ENCODE results near the gene RRH. TPM values are rescaled to one million over a fixed set of nuclear protein-coding genes. Genes with fewer than 3 reads are reported as not detected.
"Not testable (repeated sequence)": the region's sequence is repeated elsewhere in the genome, so short reads cannot be mapped to it uniquely, and the experiment has no call there.

Gene RRH
- total RNA-seq, 2 experiments from 2014 or later, result 0.21 TPM; not detected in 1

DNA sequence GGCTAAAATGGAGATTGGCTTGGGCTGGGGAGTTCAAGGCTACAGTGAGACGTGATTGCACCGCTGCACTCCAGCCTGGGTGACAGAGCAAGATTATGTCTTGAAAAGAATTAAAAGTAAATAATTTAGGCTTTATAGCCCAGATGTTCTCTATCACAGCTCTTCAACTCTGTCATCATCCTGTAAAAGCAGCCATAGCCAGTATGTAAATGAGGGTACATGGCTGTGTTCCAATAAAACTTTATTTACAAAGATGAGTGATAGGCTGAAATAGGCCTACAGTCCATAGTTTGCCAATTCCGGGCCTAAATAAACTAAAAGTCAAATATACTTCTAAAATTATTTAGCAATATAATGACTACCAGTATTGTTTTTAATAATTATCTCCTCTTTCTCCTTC is 9.2 kb downstream of the RRH start:
- Mint-ChIP-seq H3K4me1 (no peaks in the 10 kb centered on the region), H3K9me3 (ENCODE audit: low read depth) (no peaks in the 10 kb centered on the region), H3K36me3 (ENCODE audit: low read depth) (peaks cover 12% of the 10 kb centered on the region), H3K27me3 (no peaks in the 10 kb centered on the region), H3K4me3 (no peak overlapping the region), H3K27ac (no peak overlapping the region)
- POLR2A ChIA-PET, result no interaction called here
- no peak for DNase-seq
- CTCF ChIA-PET, result interaction anchor here (0.6 to 1.0 kb wide), 2 partner anchors 143 to 1898 kb away, joined by 3 to 4 read pairs; no protein-coding TSS in a partner anchor
- intact Hi-C loops (cut with DNase I, micrococcal nuclease), result no loop called here
- no peak for ATAC-seq

DNA sequence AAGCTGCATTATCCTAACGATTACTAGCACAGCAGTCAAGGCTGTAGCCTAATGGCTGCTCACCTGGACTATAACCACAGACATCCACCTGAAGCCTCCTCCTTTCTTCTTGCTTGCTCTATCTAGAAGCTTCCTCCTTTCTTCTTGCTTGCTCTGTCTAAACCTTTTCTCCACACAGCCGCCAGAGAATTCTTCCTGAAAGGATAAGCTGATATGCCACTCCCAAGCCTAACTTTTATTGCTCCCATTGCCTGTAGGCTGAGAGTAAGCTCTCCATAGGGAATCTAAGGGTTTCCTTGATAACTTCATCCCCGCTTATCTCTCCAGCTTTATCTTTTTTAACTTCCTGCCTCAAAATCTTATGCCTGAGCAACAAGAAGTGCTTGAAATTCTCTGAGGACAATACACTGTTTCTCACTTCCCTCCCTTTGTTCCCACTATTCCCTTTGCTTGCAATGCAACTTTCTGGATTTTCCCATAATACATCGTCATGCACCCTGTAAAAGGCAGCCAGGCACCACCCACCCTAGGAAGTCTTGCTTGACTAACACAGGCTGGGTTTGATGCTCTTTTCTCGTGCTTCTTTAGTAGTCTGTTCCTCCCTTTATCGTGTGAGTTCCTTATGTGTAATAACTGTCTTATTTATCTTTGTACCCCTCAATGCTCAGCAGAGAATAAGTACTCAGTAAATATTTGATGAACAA is 18.8 kb downstream of the RRH start:
- Mint-ChIP-seq H3K27me3 (no peaks in the 10 kb centered on the region), H3K9me3 (ENCODE audit: low read depth) (no peaks in the 10 kb centered on the region), H3K36me3 (ENCODE audit: low read depth) (peaks cover 4% of the 10 kb centered on the region), H3K27ac (no peak overlapping the region), H3K4me1 (no peaks in the 10 kb centered on the region), H3K4me3 (no peak overlapping the region)
- ATAC-seq (no peak), DNase-seq (no peak)
- ChIA-PET POLR2A (interaction anchor here (0.7 kb wide), 1 partner anchor 191 kb away, joined by 3 read pairs; no protein-coding TSS in a partner anchor), CTCF (no interaction called here)
- intact Hi-C loops (cut with DNase I, micrococcal nuclease), result no loop called here

- ATAC-seq (no peak), DNase-seq (no peak)
- peaks cover under 1% of the 10 kb centered on the region for H3K4me1 Mint-ChIP-seq
- ChIA-PET POLR2A (no interaction called here), CTCF (interaction anchor here (1.2 kb wide), 1 partner anchor 15 kb away, joined by 3 read pairs; no protein-coding TSS in a partner anchor)
- H3K27ac Mint-ChIP-seq, result no peak within 1 kb of the TSS
- no peak within 1 kb of the TSS for H3K4me3 Mint-ChIP-seq
- no peaks in the 10 kb centered on the region for H3K9me3 Mint-ChIP-seq (ENCODE audit: low read depth)
- H3K27me3 Mint-ChIP-seq, result no peaks in the 10 kb centered on the region
- peaks cover under 1% of the 10 kb centered on the region for H3K36me3 Mint-ChIP-seq (ENCODE audit: low read depth)
- intact Hi-C loops (cut with DNase I, micrococcal nuclease), result no loop called here
Observed at GRCh38 chr4:109847896-109848442, 20.2 kb downstream of the RRH start, which contains the start of gene LRIT3. LRIT3 (plus strand) TSS chr4:109848107; CDS start chr4:109848202, 95 bp downstream.

- no peak for DNase-seq
- ChIA-PET POLR2A (no interaction called here), CTCF (interaction anchor here (1.2 kb wide), 1 partner anchor 15 kb away, joined by 3 read pairs; no protein-coding TSS in a partner anchor)
- H3K36me3 Mint-ChIP-seq (ENCODE audit: low read depth), result peaks cover 6% of the 10 kb centered on the region
- intact Hi-C loops (cut with DNase I, micrococcal nuclease), result no loop called here
- peaks cover 5% of the 10 kb centered on the region for H3K4me1 Mint-ChIP-seq
- no peak for ATAC-seq
- no peak overlapping the region for H3K27ac Mint-ChIP-seq
- no peaks in the 10 kb centered on the region for H3K27me3 Mint-ChIP-seq
- no peak overlapping the region for H3K4me3 Mint-ChIP-seq
- H3K9me3 Mint-ChIP-seq (ENCODE audit: low read depth), result no peaks in the 10 kb centered on the region
Observed at GRCh38 chr4:109848501-109848900, 20.7 kb downstream of the RRH start.

GRCh38 chr4:109850601-109851000 is 22.8 kb downstream of the RRH start:
- ATAC-seq (no peak), DNase-seq (no peak)
- H3K9me3 Mint-ChIP-seq (ENCODE audit: low read depth), result no peaks in the 10 kb centered on the region
- no peaks in the 10 kb centered on the region for H3K27me3 Mint-ChIP-seq
- H3K4me3 Mint-ChIP-seq, result no peak overlapping the region
- ChIA-PET CTCF (no interaction called here), POLR2A (no interaction called here)
- no peak overlapping the region for H3K27ac Mint-ChIP-seq
- peaks cover 5% of the 10 kb centered on the region for H3K4me1 Mint-ChIP-seq
- H3K36me3 Mint-ChIP-seq (ENCODE audit: low read depth), result peaks cover 6% of the 10 kb centered on the region
- intact Hi-C loops (cut with DNase I, micrococcal nuclease), result no loop called here

DNA sequence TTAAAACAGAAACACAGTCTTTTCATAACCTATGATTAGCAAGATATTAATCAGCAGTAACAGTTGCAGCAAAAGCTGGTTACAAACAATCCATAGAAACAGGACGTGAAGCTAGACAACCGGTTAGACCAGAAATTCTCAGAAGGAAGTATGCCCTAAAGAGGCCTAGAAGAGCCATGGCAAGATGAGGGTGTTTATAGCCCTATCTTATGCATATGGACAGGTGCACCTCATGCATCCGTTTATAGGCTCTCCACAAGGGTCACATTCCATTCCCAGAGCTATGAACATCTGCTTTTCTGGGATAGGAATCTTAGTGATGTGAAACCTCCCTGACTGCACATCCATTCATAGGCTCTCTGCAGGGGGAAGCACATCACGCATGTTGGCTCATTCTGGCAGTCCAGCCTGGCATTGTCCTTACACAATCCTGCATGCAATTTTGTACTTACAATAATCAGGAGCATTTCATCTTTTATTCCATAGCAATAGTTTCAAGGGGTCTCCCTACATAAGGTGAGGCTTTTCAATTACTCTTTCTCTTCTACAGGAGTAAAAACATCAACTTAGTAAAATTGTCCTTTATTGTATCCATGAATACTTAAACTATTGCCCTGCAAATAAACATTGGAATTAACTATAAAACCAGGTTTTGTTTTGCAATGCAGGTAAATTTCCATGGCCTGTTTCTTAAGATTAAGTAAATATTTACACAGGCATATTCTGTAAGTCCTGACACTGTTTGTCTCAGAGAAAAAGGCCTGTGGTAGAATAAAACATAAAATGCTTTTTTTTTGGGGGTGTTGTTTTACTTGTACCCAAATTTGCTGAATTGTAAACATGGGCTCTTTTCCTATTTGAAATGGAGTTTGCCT is 31.9 kb downstream of the RRH start:
- H3K4me3 Mint-ChIP-seq, DNase-seq, CTCF ChIA-PET, ATAC-seq, H3K27ac Mint-ChIP-seq, POLR2A ChIA-PET, H3K4me1 Mint-ChIP-seq, H3K27me3 Mint-ChIP-seq: not testable (repeated sequence)
- Mint-ChIP-seq H3K36me3 (ENCODE audit: low read depth) (peaks cover 16% of the 10 kb centered on the region), H3K9me3 (ENCODE audit: low read depth) (peaks cover 20% of the 10 kb centered on the region)
- intact Hi-C loops (cut with DNase I, micrococcal nuclease), result loop anchor here in 1 of 2 experiments (5.0 kb wide), 1 partner anchor 278 kb away; no protein-coding TSS in a partner anchor

DNA sequence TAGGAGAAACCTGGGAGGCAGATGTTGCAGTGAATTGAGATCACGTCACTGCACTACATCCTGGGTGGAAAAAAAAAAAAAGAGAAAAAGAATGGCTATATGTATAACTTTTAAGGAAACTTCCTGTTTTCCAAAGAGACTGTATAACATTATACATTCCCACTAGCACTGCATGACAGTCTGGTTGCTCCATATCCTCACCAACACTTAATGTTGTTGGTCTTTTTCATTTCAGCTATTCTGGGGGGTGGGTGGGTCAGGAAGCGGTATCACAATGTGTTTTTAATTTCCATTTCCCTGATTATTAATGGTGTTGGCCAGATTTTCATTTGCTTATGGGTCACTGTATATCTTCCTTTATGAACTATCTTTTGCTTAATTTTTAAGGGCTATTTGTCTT is 33.5 kb downstream of the RRH start:
- H3K36me3 Mint-ChIP-seq (ENCODE audit: low read depth), result peaks cover 9% of the 10 kb centered on the region
- CTCF ChIA-PET, result no interaction called here
- no peak overlapping the region for H3K4me3 Mint-ChIP-seq
- no peak for DNase-seq
- peaks cover 17% of the 10 kb centered on the region for H3K9me3 Mint-ChIP-seq (ENCODE audit: low read depth)
- POLR2A ChIA-PET, result no interaction called here
- no peak overlapping the region for H3K27ac Mint-ChIP-seq
- no peaks in the 10 kb centered on the region for H3K4me1 Mint-ChIP-seq
- H3K27me3 Mint-ChIP-seq, result no peaks in the 10 kb centered on the region
- no peak for ATAC-seq
- intact Hi-C loops (cut with DNase I, micrococcal nuclease), result no loop called here

DNA sequence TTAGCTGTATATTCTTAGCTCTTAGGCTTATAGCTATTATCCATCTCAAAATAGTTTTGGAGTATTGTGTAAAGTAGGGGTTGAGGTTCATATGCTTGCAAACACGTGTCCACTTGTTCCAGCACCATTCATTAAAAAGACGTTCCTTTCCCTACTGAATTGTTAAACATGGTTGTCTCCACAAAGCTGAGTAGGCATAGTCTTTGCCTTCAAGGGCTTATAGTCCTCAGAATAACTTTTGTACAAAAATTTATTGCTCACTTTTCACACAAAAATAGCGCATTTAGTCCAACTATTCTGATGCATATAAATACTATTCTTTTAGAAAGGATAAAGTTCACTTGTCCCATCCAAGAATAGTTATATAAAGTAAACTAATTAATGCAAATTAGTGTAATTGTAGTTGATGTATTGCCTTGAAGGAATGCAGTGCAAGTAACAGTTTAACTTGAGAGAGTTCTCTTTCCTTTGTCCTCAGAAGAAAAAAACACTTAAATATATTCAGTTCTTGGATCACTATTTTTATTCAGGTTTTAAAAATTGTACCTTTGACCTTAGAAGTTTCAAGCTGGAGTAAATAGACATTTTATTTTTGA is 34.2 kb downstream of the RRH start:
- Mint-ChIP-seq H3K27ac (no peak overlapping the region), H3K4me1 (no peaks in the 10 kb centered on the region), H3K36me3 (ENCODE audit: low read depth) (peaks cover 6% of the 10 kb centered on the region), H3K27me3 (no peaks in the 10 kb centered on the region), H3K9me3 (ENCODE audit: low read depth) (peaks cover 17% of the 10 kb centered on the region), H3K4me3 (no peak overlapping the region)
- ChIA-PET POLR2A (interaction anchor here (0.6 kb wide), 1 partner anchor 161 kb away, joined by 3 read pairs; no protein-coding TSS in a partner anchor), CTCF (interaction anchor here (0.7 kb wide), 1 partner anchor 29 kb away, joined by 3 read pairs; no protein-coding TSS in a partner anchor)
- intact Hi-C loops (cut with DNase I, micrococcal nuclease), result no loop called here
- no peak for ATAC-seq
- no peak for DNase-seq

GRCh38 chr4:109864134-109864533 is 36.4 kb downstream of the RRH start:
- H3K4me3 Mint-ChIP-seq, result no peak overlapping the region
- peaks cover 2% of the 10 kb centered on the region for H3K36me3 Mint-ChIP-seq (ENCODE audit: low read depth)
- POLR2A ChIA-PET, result interaction anchor here (0.6 kb wide), 2 partner anchors 453 to 1100 kb away, joined by 3 read pairs; no protein-coding TSS in a partner anchor
- ATAC-seq, result no peak
- intact Hi-C loops (cut with DNase I, micrococcal nuclease), result no loop called here
- DNase-seq, result no peak
- H3K9me3 Mint-ChIP-seq (ENCODE audit: low read depth), result peaks cover 13% of the 10 kb centered on the region
- H3K27ac Mint-ChIP-seq, result no peak overlapping the region
- no peaks in the 10 kb centered on the region for H3K27me3 Mint-ChIP-seq
- CTCF ChIA-PET, result interaction anchor here (1.4 kb wide), 2 partner anchors 9 to 16 kb away, joined by 3 to 5 read pairs; partner anchors contain the start of gene LRIT3
- no peaks in the 10 kb centered on the region for H3K4me1 Mint-ChIP-seq

GRCh38 chr4:109870061-109870460 is 42.3 kb downstream of the RRH start:
- ChIA-PET POLR2A (no interaction called here), CTCF (no interaction called here)
- Mint-ChIP-seq H3K27me3 (no peaks in the 10 kb centered on the region), H3K27ac (no peak overlapping the region), H3K36me3 (ENCODE audit: low read depth) (peaks cover 2% of the 10 kb centered on the region), H3K4me1 (no peaks in the 10 kb centered on the region), H3K4me3 (no peak overlapping the region), H3K9me3 (ENCODE audit: low read depth) (no peaks in the 10 kb centered on the region)
- intact Hi-C loops (cut with DNase I, micrococcal nuclease), result no loop called here
- DNase-seq, result no peak
- no peak for ATAC-seq

DNA sequence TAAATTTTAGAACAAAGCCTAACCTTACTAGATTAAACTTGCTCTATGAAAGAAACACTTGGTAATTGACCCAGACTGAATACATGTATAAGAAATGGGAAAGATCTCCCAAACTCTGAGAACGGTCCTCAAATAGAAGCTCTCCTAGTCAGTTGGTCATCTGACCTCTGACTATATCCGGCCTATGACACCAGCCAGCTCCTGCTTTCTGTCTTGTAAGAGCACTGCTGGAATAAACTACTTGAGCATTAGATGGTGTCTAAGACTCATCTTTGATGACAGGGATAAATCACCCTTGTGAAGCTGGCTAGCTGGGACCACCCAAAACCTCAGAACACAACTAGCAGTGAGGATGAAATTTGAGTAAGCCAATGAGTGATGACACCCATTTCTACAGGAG is 44.3 kb downstream of the RRH start:
- ATAC-seq (no peak), DNase-seq (no peak)
- Mint-ChIP-seq H3K4me3 (no peak overlapping the region), H3K9me3 (ENCODE audit: low read depth) (no peaks in the 10 kb centered on the region), H3K36me3 (ENCODE audit: low read depth) (peaks cover 2% of the 10 kb centered on the region), H3K4me1 (no peaks in the 10 kb centered on the region), H3K27ac (no peak overlapping the region), H3K27me3 (no peaks in the 10 kb centered on the region)
- POLR2A ChIA-PET, result no interaction called here
- intact Hi-C loops (cut with DNase I, micrococcal nuclease), result no loop called here
- CTCF ChIA-PET, result interaction anchor here (1.6 kb wide), 1 partner anchor 8 kb away, joined by 5 read pairs; no protein-coding TSS in a partner anchor

Measured in activated CD4-positive, alpha-beta T cell treated with anti-CD3 and anti-CD28 coated beads for 36 hours (primary cell).